H9 (cell line): ENCODE data around the gene PTBP2. TPM values are rescaled to one million over a fixed set of nuclear protein-coding genes. Genes with fewer than 3 reads are reported as not detected.

Experiments used
- DNase-seq: peaks from one replicate; pipeline ENCODE4 v3.0.0-alpha.2; 2017
- H2AFZ ChIP-seq: one replicate; pipeline ENCODE4 v1.6.1; 2013; ENCODE audit warnings: mild to moderate bottlenecking, low read length, control low read depth, moderate library complexity
- H2AK5ac ChIP-seq: 2 replicates; pipeline ENCODE4 v1.6.1; 2013; ENCODE audit warnings: low read length, control low read depth, mixed read lengths; ENCODE audit not compliant: insufficient read length
- H2BK120ac ChIP-seq: one replicate; pipeline ENCODE4 v1.6.1; 2013; ENCODE audit warnings: low read depth, mild to moderate bottlenecking, low read length, control low read depth, inconsistent platforms; ENCODE audit not compliant: poor library complexity, severe bottlenecking
- H2BK12ac ChIP-seq: 2 replicates; pipeline ENCODE4 v1.6.1; 2013; ENCODE audit warnings: low read length, control low read depth, mixed read lengths, low read depth; ENCODE audit not compliant: insufficient read length
- H2BK15ac ChIP-seq: 2 replicates; pipeline ENCODE4 v1.6.1; 2013; ENCODE audit warnings: low read depth, low read length, control low read depth
- H2BK20ac ChIP-seq: one replicate; pipeline ENCODE4 v1.6.1; 2013; ENCODE audit warnings: low read depth, mild to moderate bottlenecking, low read length, control low read depth, inconsistent platforms; ENCODE audit not compliant: poor library complexity, severe bottlenecking
- H2BK5ac ChIP-seq: 2 replicates; pipeline ENCODE4 v1.6.1; 2013; ENCODE audit warnings: low read length, control low read depth, mixed read lengths; ENCODE audit not compliant: insufficient read length
- H3K14ac ChIP-seq: 2 replicates; pipeline ENCODE4 v1.6.1; 2013; ENCODE audit warnings: low read length, control low read depth; ENCODE audit not compliant: insufficient read depth
- H3K18ac ChIP-seq: 2 replicates; pipeline ENCODE4 v1.6.1; 2013; ENCODE audit warnings: low read depth, mild to moderate bottlenecking, mixed read lengths, low read length, control low read depth; ENCODE audit not compliant: insufficient read length
- H3K23ac ChIP-seq: 2 replicates; pipeline ENCODE4 v1.6.1; 2013; ENCODE audit warnings: low read length, control low read depth, mixed read lengths, low read depth; ENCODE audit not compliant: insufficient read length
- H3K23me2 ChIP-seq: 2 replicates; pipeline ENCODE4 v1.6.1; 2013; ENCODE audit warnings: low read depth, mild to moderate bottlenecking, mixed read lengths, low read length, control low read depth; ENCODE audit not compliant: insufficient read length, poor library complexity, severe bottlenecking
- H3K27ac ChIP-seq: 2 replicates; pipeline ENCODE4 v1.5.1; 2013; ENCODE audit warnings: low read length, control low read depth, mixed read lengths, low read depth; ENCODE audit not compliant: insufficient read length
- H3K27me3 ChIP-seq: 2 replicates; pipeline ENCODE4 v1.6.1; 2013; ENCODE audit warnings: low read length, control low read depth, inconsistent platforms; ENCODE audit not compliant: insufficient read depth
- H3K4ac ChIP-seq: 2 replicates; pipeline ENCODE4 v1.6.1; 2013; ENCODE audit warnings: low read depth, mild to moderate bottlenecking, control low read depth, inconsistent platforms, low read length, moderate library complexity
- H3K4me1 ChIP-seq: 2 replicates; pipeline ENCODE4 v1.6.1; 2013; ENCODE audit warnings: low read length, control low read depth, inconsistent platforms; ENCODE audit not compliant: insufficient read depth
- H3K4me2 ChIP-seq: 2 replicates; pipeline ENCODE4 v1.6.1; 2013; ENCODE audit warnings: low read length, control low read depth, mixed read lengths; ENCODE audit not compliant: insufficient read length, insufficient read depth
- H3K56ac ChIP-seq: 2 replicates; pipeline ENCODE4 v1.6.1; 2013; ENCODE audit warnings: low read depth, mild to moderate bottlenecking, mixed read lengths, low read length, control low read depth; ENCODE audit not compliant: insufficient read length
- H3K79me1 ChIP-seq: 2 replicates; pipeline ENCODE4 v1.6.1; 2013; ENCODE audit warnings: low read depth, mild to moderate bottlenecking, moderate library complexity, low read length, control low read depth, inconsistent platforms; ENCODE audit not compliant: insufficient read depth, poor library complexity, severe bottlenecking
- H3K79me2 ChIP-seq: 2 replicates; pipeline ENCODE4 v1.6.1; 2013; ENCODE audit warnings: low read length, control low read depth, inconsistent platforms; ENCODE audit not compliant: insufficient read depth
- H3K9ac ChIP-seq: 2 replicates; pipeline ENCODE4 v1.6.1; 2013; ENCODE audit warnings: low read length, control low read depth, mixed read lengths; ENCODE audit not compliant: insufficient read length; ENCODE audit errors: extremely low read depth
- H3K9me3 ChIP-seq: one replicate; pipeline ENCODE4 v1.6.1; 2013; ENCODE audit warnings: low read depth, low read length, inconsistent platforms; ENCODE audit not compliant: control insufficient read depth
- H3T11ph ChIP-seq: one replicate; pipeline ENCODE4 v1.6.1; 2013; ENCODE audit warnings: mild to moderate bottlenecking, low read length, control low read depth, inconsistent platforms
- H4K20me1 ChIP-seq: one replicate; pipeline ENCODE4 v1.6.1; 2013; ENCODE audit not compliant: control insufficient read depth, insufficient read length, insufficient read depth
- H4K5ac ChIP-seq: 2 replicates; pipeline ENCODE4 v1.6.1; 2013; ENCODE audit warnings: low read depth, mild to moderate bottlenecking, mixed read lengths, low read length, control low read depth; ENCODE audit not compliant: insufficient read length
- H4K8ac ChIP-seq: replicated peaks from 2 replicates; pipeline ENCODE4 v1.6.1; 2013; ENCODE audit warnings: low read length, control low read depth, mixed read lengths, low read depth; ENCODE audit not compliant: insufficient read length
- H4K91ac ChIP-seq: 2 replicates; pipeline ENCODE4 v1.6.1; 2013; ENCODE audit warnings: low read depth, mild to moderate bottlenecking, moderate library complexity, mixed read lengths, low read length, control low read depth; ENCODE audit not compliant: insufficient read length
- H3K27ac Mint-ChIP-seq, 3 experiments: 2 replicates in 2 of 3; 3 replicates in 1 of 3; pipeline ENCODE4 v1.8.0; 2020 to 2021; ENCODE audit warnings: mixed read lengths in 3 of 3, mild to moderate bottlenecking in 1 of 3, moderate library complexity in 1 of 3
- H3K27me3 Mint-ChIP-seq: 2 replicates; pipeline ENCODE4 v1.8.0; 2021; ENCODE audit warnings: low read depth, mild to moderate bottlenecking, moderate library complexity, mixed read lengths
- H3K36me3 Mint-ChIP-seq, 3 experiments: 2 replicates in 2 of 3; 3 replicates in 1 of 3; pipeline ENCODE4 v1.8.0; 2020 to 2021; ENCODE audit warnings: low read depth in 3 of 3, mixed read lengths in 3 of 3; ENCODE audit not compliant: insufficient read depth in 1 of 3
- H3K4me1 Mint-ChIP-seq, 2 experiments: 2 replicates each; pipeline ENCODE4 v1.8.0; 2020; ENCODE audit warnings: mixed read lengths in 2 of 2
- H3K4me3 Mint-ChIP-seq, 2 experiments: 2 replicates in 1 of 2; 3 replicates in 1 of 2; pipeline ENCODE4 v1.8.0; 2020 to 2021; ENCODE audit warnings: mild to moderate bottlenecking in 2 of 2, mixed read lengths in 2 of 2, moderate library complexity in 1 of 2
- H3K9me3 Mint-ChIP-seq, 2 experiments: 2 replicates in 1 of 2; 3 replicates in 1 of 2; pipeline ENCODE4 v1.8.0; 2020; ENCODE audit warnings: mild to moderate bottlenecking in 2 of 2, mixed read lengths in 2 of 2, moderate library complexity in 1 of 2
- CTCF ChIP-seq: fragments of 200-600 bp; sonication (generic); conservative IDR thresholded peaks from 3 replicates; pipeline ENCODE4 v1.8.0; 2021; ENCODE audit warnings: antibody characterized with exemption, mild to moderate bottlenecking
- WGBS: extraction: QIAGEN DNeasy Blood & Tissue Kit; methylation state at CpG from one replicate; pipeline ENCODE4 v1.1.7; 2013; ENCODE audit warnings: missing lambda C conversion rate, low lambda C conversion rate, mixed read lengths; ENCODE audit not compliant: insufficient read length; ENCODE audit errors: extremely low coverage; 5-methylcytosine and 5-hydroxymethylcytosine counted together
- total RNA-seq: library from RNA; stranded (reverse); gene quantifications from 2 replicates; pipeline ENCODE4 v1.2.1, GENCODE V29; 2021

The PTBP2 gene
- total RNA-seq, 1 experiment from 2014 or later: 75.4 TPM

- no peak overlapping the region for H3K56ac ChIP-seq
- no peak overlapping the region for H2BK15ac ChIP-seq
- H2AK5ac ChIP-seq: no peak overlapping the region
- H2AFZ ChIP-seq: no peak overlapping the region
- H3K9me3 Mint-ChIP-seq: no peaks in the 10 kb centered on the region
- no peak for DNase-seq
- no peaks in the 10 kb centered on the region for H3K23me2 ChIP-seq
- no peak overlapping the region for H2BK12ac ChIP-seq
- H2BK120ac ChIP-seq: no peak overlapping the region
- H4K5ac ChIP-seq: no peak overlapping the region
- H3K27ac ChIP-seq: no peak overlapping the region
- peaks cover 1% of the 10 kb centered on the region; the same call in 1 of the 2 replicates for H3K79me2 ChIP-seq
- no peak overlapping the region for H3K18ac ChIP-seq
- H3K27ac Mint-ChIP-seq: peak overlapping the region; percentile 26 to 56 (median 52); a peak in 4 of 7 replicates
- no peak overlapping the region for H4K8ac ChIP-seq
- no peak overlapping the region for H2BK5ac ChIP-seq
- WGBS: no CpG with 5 or more reads among the region's 1 CpG
- H2BK20ac ChIP-seq: no peak overlapping the region
- H3K4me2 ChIP-seq: no peak overlapping the region
- no peak overlapping the region for H4K91ac ChIP-seq
- H3K4me3 Mint-ChIP-seq: no peak overlapping the region; a peak in 1 of 5 replicates
- H3K27me3 Mint-ChIP-seq: no peaks in the 10 kb centered on the region
- no peak overlapping the region for H3K23ac ChIP-seq
- peaks cover 3% of the 10 kb centered on the region; the same call in 1 of the 2 replicates for H3K4me1 ChIP-seq
- H4K20me1 ChIP-seq: no peaks in the 10 kb centered on the region
- H3K79me1 ChIP-seq: no peaks in the 10 kb centered on the region
- H3K36me3 Mint-ChIP-seq: peaks cover 16 to 50% (median 46%) of the 10 kb centered on the region in 3 experiments
- H3K9ac ChIP-seq: no peak overlapping the region
- H3K4ac ChIP-seq: no peak overlapping the region
- no peak for TF ChIP-seq CTCF
- H3K14ac ChIP-seq: no peak overlapping the region
- H3K9me3 ChIP-seq: no peaks in the 10 kb centered on the region
- no peaks in the 10 kb centered on the region for H3K27me3 ChIP-seq
- no peak overlapping the region for H3T11ph ChIP-seq
- peaks cover 11% of the 10 kb centered on the region in 2 experiments for H3K4me1 Mint-ChIP-seq
Observed at GRCh38 chr1:96772349-96772748, 50.8 kb downstream of the PTBP2 start.
